GM19372 (cell line): Measurements from ENCODE around the gene GLMP.
A peak's percentile ranks its signal among the peaks of the same experiment; 100 is the strongest.
"Not testable (repeated sequence)": the region's sequence is repeated elsewhere in the genome, so short reads cannot be mapped to it uniquely, and the experiment has no call there.

Experiments used
- ATAC-seq: cut with Tn5 transposase; IDR thresholded peaks from one replicate; pipeline ENCODE4 v1.9.1; 2021; ENCODE audit warnings: mild to moderate bottlenecking, low read depth, moderate library complexity; ENCODE audit not compliant: unreplicated experiment

GLMP gene

GRCh38 chr1:156295391-156295947, at the start of gene GLMP:
Gene GLMP, minus strand, starts transcription at chr1:156295679. Its CDS starts 34 bp downstream, at chr1:156295645.
- ATAC-seq = no peak

GRCh38 chr1:156344409-156344808, 48.9 kb upstream of the GLMP start:
- ATAC-seq = no peak

GRCh38 chr1:156342166-156342955, 46.9 kb upstream of the GLMP start:
- no peak for ATAC-seq

GRCh38 chr1:156338180-156338976, 42.9 kb upstream of the GLMP start, which contains the start of the genes CCT3 and TSACC:
Gene CCT3, minus strand, starts transcription at chr1:156338292. Its CDS starts 108 bp downstream, at chr1:156338184.
Gene TSACC, plus strand, starts transcription at chr1:156338526. Its CDS starts 1,232 bp downstream, at chr1:156339758.
- ATAC-seq = peak; percentile 93

GRCh38 chr1:156337888-156338179, 42.4 kb upstream of the GLMP start:
- no peak for ATAC-seq

- no peak for ATAC-seq
Measured at GRCh38 chr1:156337052-156337887, 41.8 kb upstream of the GLMP start.

- no peak for ATAC-seq
Measured at GRCh38 chr1:156336242-156336641, 40.8 kb upstream of the GLMP start.

GRCh38 chr1:156323179-156323578, 27.7 kb upstream of the GLMP start:
- ATAC-seq = not testable (repeated sequence)

GRCh38 chr1:156320560-156320959, 25.1 kb upstream of the GLMP start:
- ATAC-seq = no peak

- ATAC-seq = no peak
Measured at GRCh38 chr1:156319664-156320063, 24.2 kb upstream of the GLMP start.

- ATAC-seq = no peak
Measured at GRCh38 chr1:156316909-156317308, 21.4 kb upstream of the GLMP start.

- no peak for ATAC-seq
Measured at GRCh38 chr1:156310962-156311361, 15.5 kb upstream of the GLMP start.

- no peak for ATAC-seq
Measured at GRCh38 chr1:156308078-156308477, 12.6 kb upstream of the GLMP start.

GRCh38 chr1:156305215-156305614, 9.7 kb upstream of the GLMP start:
- ATAC-seq = no peak

- ATAC-seq = no peak
Measured at GRCh38 chr1:156303241-156303640, 7.8 kb upstream of the GLMP start.

GRCh38 chr1:156298852-156299357, 3.4 kb upstream of the GLMP start, which contains the start of gene VHLL:
Gene VHLL, minus strand, starts transcription at chr1:156299307. Its CDS starts 118 bp downstream, at chr1:156299189.
- ATAC-seq = no peak

- ATAC-seq = no peak
Measured at GRCh38 chr1:156293895-156294294, 1.6 kb downstream of the GLMP start.

GRCh38 chr1:156293098-156293434, 2.4 kb downstream of the GLMP start:
- no peak for ATAC-seq

GRCh38 chr1:156291226-156292061, 4.0 kb downstream of the GLMP start:
- ATAC-seq = no peak
